Neural cell (in vitro differentiated cells): ENCODE measurements around the gene STIM1. TPM values are rescaled to one million over a fixed set of nuclear protein-coding genes. Genes with fewer than 3 reads are reported as not detected.

Source experiments
- H2AFZ ChIP-seq: fragments of 200-600, 300-800 bp; sonication (generic), shearing (Covaris generic); 2 replicates; pipeline ENCODE4 v1.6.0; 2014; ENCODE audit warnings: low read depth, mild to moderate bottlenecking, antibody characterized with exemption, low read length, moderate library complexity
- H3F3A ChIP-seq: fragments of 200-600 bp; shearing (Covaris generic); 2 replicates; pipeline ENCODE4 v1.6.1; 2016; ENCODE audit warnings: mild to moderate bottlenecking, moderate library complexity, mixed read lengths, antibody characterized with exemption, low read length; ENCODE audit not compliant: insufficient read depth, poor library complexity, severe bottlenecking
- H3K27ac ChIP-seq: fragments of 200-600, 300-800 bp; sonication (generic), shearing (Covaris generic); 2 replicates; pipeline ENCODE4 v1.5.1; 2014; ENCODE audit warnings: mild to moderate bottlenecking, low read length, moderate library complexity
- H3K27me3 ChIP-seq: fragments of 300-800, 200-600 bp; sonication (generic), shearing (Covaris generic); 2 replicates; pipeline ENCODE4 v1.6.0; 2014; ENCODE audit warnings: mild to moderate bottlenecking, low read depth, low read length, moderate library complexity; ENCODE audit not compliant: insufficient read depth
- H3K36me3 ChIP-seq: fragments of 300-800, 200-600 bp; sonication (generic), shearing (Covaris generic); 2 replicates; pipeline ENCODE4 v1.5.1; 2014; ENCODE audit warnings: mild to moderate bottlenecking, antibody characterized with exemption, low read length, moderate library complexity; ENCODE audit not compliant: insufficient read depth
- H3K4me2 ChIP-seq: fragments of 300-800, 200-600 bp; sonication (generic), shearing (Covaris generic); 2 replicates; pipeline ENCODE4 v1.6.0; 2014; ENCODE audit warnings: mild to moderate bottlenecking, low read length
- H3K4me3 ChIP-seq: fragments of 300-800, 200-600 bp; sonication (generic), shearing (Covaris generic); 2 replicates; pipeline ENCODE4 v1.5.1; 2014; ENCODE audit warnings: mild to moderate bottlenecking, low read length, moderate library complexity
- H3K79me2 ChIP-seq: fragments of 200-600 bp; shearing (Covaris generic); replicated peaks from 2 replicates; pipeline ENCODE4 v1.6.0; 2014; ENCODE audit warnings: mild to moderate bottlenecking, low read length, moderate library complexity; ENCODE audit not compliant: insufficient read depth
- H3K9ac ChIP-seq: fragments of 300-800, 200-600 bp; sonication (generic), shearing (Covaris generic); 2 replicates; pipeline ENCODE4 v1.6.1; 2016; ENCODE audit warnings: mild to moderate bottlenecking, low read length, mixed read lengths
- H3K9me2 ChIP-seq: fragments of 200-600 bp; shearing (Covaris generic); 2 replicates; pipeline ENCODE4 v1.6.1; 2016; ENCODE audit warnings: mild to moderate bottlenecking, low read length, mixed read lengths; ENCODE audit not compliant: insufficient read depth
- H3K9me3 ChIP-seq: fragments of 200-600, 300-800 bp; sonication (generic), shearing (Covaris generic); 2 replicates; pipeline ENCODE4 v1.6.1; 2016; ENCODE audit warnings: mild to moderate bottlenecking, mixed run types, low read length, moderate library complexity, mixed read lengths
- H4K20me1 ChIP-seq: fragments of 200-600 bp; shearing (Covaris generic); 2 replicates; pipeline ENCODE4 v1.6.1; 2016; ENCODE audit warnings: mild to moderate bottlenecking, mixed run types; ENCODE audit not compliant: insufficient read depth
- CTCF ChIP-seq: fragments of 450-650 bp; IDR thresholded peaks from 2 replicates; pipeline ENCODE4 v1.5.1; 2014; ENCODE audit warnings: antibody characterized with exemption, mild to moderate bottlenecking, moderate library complexity; ENCODE audit not compliant: poor library complexity, severe bottlenecking
- EP300 ChIP-seq: fragments of 450-650 bp; conservative IDR thresholded peaks from 2 replicates; pipeline ENCODE4 v1.6.1; 2014; ENCODE audit warnings: antibody characterized with exemption, mild to moderate bottlenecking, moderate library complexity; ENCODE audit not compliant: poor library complexity, severe bottlenecking
- EZH2 ChIP-seq: fragments of 200-600, 300-800 bp; shearing (Covaris generic), sonication (generic); IDR thresholded peaks from 2 replicates; pipeline ENCODE4 v1.6.1; 2014; ENCODE audit warnings: antibody characterized with exemption, low read length, borderline replicate concordance, mild to moderate bottlenecking; ENCODE audit not compliant: insufficient read depth, poor library complexity, severe bottlenecking
- MXI1 ChIP-seq: fragments of 450-650 bp; conservative IDR thresholded peaks from 2 replicates; pipeline ENCODE4 v1.6.1; 2014; ENCODE audit warnings: antibody characterized with exemption, mild to moderate bottlenecking; ENCODE audit not compliant: poor library complexity, severe bottlenecking
- POLR2AphosphoS5 ChIP-seq: IDR thresholded peaks from 2 replicates; pipeline ENCODE4 v1.6.1; 2012
- RAD21 ChIP-seq: fragments of 450-650 bp; conservative IDR thresholded peaks from 2 replicates; pipeline ENCODE4 v1.6.1; 2014; ENCODE audit warnings: antibody characterized with exemption, mild to moderate bottlenecking, moderate library complexity
- REST ChIP-seq: IDR thresholded peaks from 2 replicates; pipeline ENCODE4 v1.6.1; 2012; ENCODE audit warnings: borderline replicate concordance
- SMC3 ChIP-seq: fragments of 450-650 bp; conservative IDR thresholded peaks from 2 replicates; pipeline ENCODE4 v1.6.1; 2014; ENCODE audit warnings: antibody characterized with exemption, mild to moderate bottlenecking, moderate library complexity; ENCODE audit not compliant: poor library complexity
- TAF1 ChIP-seq: IDR thresholded peaks from 2 replicates; pipeline ENCODE4 v1.6.1; 2012; ENCODE audit warnings: low read depth
- polyA plus RNA-seq: library from polyadenylated mRNA; depleted of rRNA; stranded (reverse); fragments of >200 nt; gene quantifications from 2 replicates; pipeline ENCODE4 v1.2.3, GENCODE V29; 2014

The STIM1 gene
- polyA plus RNA-seq, 1 donor from 2014 or later: 14.5 TPM

GRCh38 chr11:3964056-3964455 lies 108.6 kb downstream of the STIM1 start:
- H3F3A ChIP-seq: no peaks in the 10 kb centered on the region
- H3K4me2 ChIP-seq: no peak overlapping the region
- no peaks in the 10 kb centered on the region for H3K79me2 ChIP-seq
- H3K36me3 ChIP-seq: no peaks in the 10 kb centered on the region
- no peak overlapping the region for H3K4me3 ChIP-seq
- no peaks in the 10 kb centered on the region for H3K9me3 ChIP-seq
- H2AFZ ChIP-seq: no peak overlapping the region
- no peak for TF ChIP-seq EZH2
- TF ChIP-seq EP300: no peak
- no peak for TF ChIP-seq SMC3
- no peaks in the 10 kb centered on the region for H4K20me1 ChIP-seq
- H3K9me2 ChIP-seq: no peaks in the 10 kb centered on the region
- H3K9ac ChIP-seq: no peak overlapping the region
- H3K27ac ChIP-seq: no peak overlapping the region
- H3K27me3 ChIP-seq: no peaks in the 10 kb centered on the region

GRCh38 chr11:3964935-3965604 lies 109.6 kb downstream of the STIM1 start:
- Histone ChIP-seq H3K9ac (no peak overlapping the region), H3K36me3 (no peaks in the 10 kb centered on the region)
- TF ChIP-seq REST: no peak
- TF ChIP-seq SMC3: no peak
- TF ChIP-seq TAF1: no peak
- no peak for TF ChIP-seq CTCF
- TF ChIP-seq MXI1: no peak
- no peak for TF ChIP-seq EP300
- no peak for TF ChIP-seq RAD21
- no peak for TF ChIP-seq EZH2
- TF ChIP-seq POLR2AphosphoS5: no peak

More at GRCh38 chr11:3964935-3965604, 109.6 kb downstream of the STIM1 start:
- Histone ChIP-seq H3F3A (no peaks in the 10 kb centered on the region), H3K27ac (no peak overlapping the region), H3K4me2 (no peak overlapping the region), H3K79me2 (no peaks in the 10 kb centered on the region), H3K9me2 (no peaks in the 10 kb centered on the region), H3K4me3 (no peak overlapping the region), H3K27me3 (no peaks in the 10 kb centered on the region), H4K20me1 (no peaks in the 10 kb centered on the region), H3K9me3 (no peaks in the 10 kb centered on the region), H2AFZ (no peak overlapping the region)
